ENCODE measurements around the gene TPTE.
"Not testable (repeated sequence)": the region's sequence is repeated elsewhere in the genome, so short reads cannot be mapped to it uniquely, and the experiment has no call there.

The TPTE gene

GRCh38 chr21:10617133-10617752 lies 95.9 kb downstream of the TPTE start:
- not testable (repeated sequence) for DNase-seq

GRCh38 chr21:10627316-10627863 lies 106.0 kb downstream of the TPTE start:
- no peak for DNase-seq

DNA sequence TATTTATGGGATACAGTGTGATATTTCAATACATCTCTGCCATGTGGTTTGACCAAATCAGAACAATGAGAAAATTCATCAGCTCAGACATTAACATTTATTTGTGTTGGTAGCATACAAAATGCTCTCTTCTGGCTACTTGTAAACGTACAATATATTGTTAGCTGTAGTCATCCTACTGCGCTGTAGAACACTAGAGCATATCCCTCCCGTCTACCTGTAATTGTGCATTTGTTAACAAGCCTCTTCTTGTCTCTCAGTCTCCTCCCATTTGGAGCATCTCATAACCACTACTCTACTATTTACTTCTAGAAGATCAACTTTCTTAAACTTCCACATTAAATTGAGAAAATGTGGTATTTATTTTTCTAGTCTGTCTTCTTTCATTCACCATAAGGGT lies 107.9 kb downstream of the TPTE start:
- DNase-seq = not testable (repeated sequence)

- not testable (repeated sequence) for DNase-seq
Measured at GRCh38 chr21:10630829-10631228, 109.4 kb downstream of the TPTE start.

DNA sequence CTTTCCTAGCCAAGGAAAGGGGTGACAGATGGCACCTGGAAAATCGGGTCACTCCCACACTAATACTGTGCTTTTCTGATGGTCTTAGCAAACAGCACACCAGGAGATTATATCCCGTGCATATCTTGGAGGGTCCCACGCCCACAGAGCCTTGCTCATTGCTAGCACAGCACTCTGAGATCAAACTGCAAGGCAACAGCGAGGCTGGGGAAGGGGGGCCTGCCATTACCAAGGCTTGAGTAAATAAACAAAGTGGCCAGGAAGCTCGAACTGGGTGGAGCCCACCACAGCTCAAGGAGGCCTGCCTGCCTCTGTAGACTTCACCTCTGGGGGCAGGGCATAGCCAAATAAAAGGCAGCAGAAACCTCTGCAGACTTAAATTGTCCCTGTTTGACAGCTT lies 109.9 kb downstream of the TPTE start:
- not testable (repeated sequence) for DNase-seq

- DNase-seq = not testable (repeated sequence)
Measured at GRCh38 chr21:10638144-10638543, 116.8 kb downstream of the TPTE start.

- DNase-seq = no peak
Measured at GRCh38 chr21:10639123-10639522, 117.7 kb downstream of the TPTE start.

DNA sequence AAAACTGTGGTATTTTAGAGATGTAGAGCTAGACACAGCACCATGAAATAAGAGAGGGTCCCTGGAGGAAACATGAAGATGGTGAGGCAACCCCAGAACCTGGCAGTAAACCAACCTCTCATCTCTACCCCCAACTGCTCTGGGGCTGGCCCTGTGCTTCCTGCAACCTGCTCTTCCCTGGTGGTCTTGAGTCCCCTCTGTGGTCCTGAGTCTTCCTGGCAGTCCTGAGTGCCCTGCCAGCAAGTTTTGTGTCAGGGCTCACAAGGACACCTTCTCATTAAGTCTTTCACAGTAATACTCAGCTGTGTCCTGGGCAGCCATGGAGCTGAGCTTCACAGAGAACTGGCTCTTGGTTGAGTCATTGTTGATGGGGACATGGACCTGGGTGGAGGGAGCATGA lies 118.4 kb downstream of the TPTE start:
- DNase-seq = not testable (repeated sequence)

DNA sequence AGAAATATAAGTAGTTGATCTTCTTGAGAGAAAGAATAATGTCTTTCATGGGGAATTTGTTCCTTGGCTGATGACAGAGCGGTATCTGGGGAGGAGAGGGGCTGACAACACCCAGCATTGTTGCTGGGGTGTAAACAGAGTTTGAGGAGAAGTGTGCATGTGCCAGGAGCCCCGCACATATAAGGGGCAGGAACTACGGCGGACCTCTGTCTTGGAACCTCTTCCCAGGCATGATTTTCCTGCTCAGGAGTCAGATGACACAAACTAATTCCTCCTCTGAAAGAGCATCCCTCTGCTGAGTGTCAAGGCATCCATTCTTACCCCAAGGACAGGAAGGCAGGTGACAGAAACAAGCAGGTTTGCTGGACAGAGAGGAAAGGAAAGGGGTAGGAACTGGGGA lies 119.1 kb downstream of the TPTE start:
- DNase-seq = no peak

DNA sequence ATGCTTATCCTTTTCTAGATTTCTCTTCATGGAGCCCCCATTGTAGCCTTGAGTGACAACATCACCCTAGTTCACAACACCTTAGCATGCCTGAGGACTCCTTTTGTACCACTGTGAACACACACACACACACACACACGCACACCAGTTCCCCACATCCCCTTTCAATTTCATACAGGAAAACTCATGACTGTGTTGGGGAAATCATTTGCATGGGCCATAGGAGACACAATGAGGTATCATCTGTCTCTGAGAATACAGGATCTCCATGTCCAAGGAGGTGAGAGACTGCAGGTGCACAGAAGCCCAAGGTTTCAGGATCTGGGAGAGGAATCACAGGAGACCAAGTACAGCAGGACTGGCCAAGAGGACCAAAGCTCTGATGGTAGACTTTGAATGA lies 119.7 kb downstream of the TPTE start:
- no peak for DNase-seq

- not testable (repeated sequence) for DNase-seq
Measured at GRCh38 chr21:10645667-10646066, 124.3 kb downstream of the TPTE start.

DNA sequence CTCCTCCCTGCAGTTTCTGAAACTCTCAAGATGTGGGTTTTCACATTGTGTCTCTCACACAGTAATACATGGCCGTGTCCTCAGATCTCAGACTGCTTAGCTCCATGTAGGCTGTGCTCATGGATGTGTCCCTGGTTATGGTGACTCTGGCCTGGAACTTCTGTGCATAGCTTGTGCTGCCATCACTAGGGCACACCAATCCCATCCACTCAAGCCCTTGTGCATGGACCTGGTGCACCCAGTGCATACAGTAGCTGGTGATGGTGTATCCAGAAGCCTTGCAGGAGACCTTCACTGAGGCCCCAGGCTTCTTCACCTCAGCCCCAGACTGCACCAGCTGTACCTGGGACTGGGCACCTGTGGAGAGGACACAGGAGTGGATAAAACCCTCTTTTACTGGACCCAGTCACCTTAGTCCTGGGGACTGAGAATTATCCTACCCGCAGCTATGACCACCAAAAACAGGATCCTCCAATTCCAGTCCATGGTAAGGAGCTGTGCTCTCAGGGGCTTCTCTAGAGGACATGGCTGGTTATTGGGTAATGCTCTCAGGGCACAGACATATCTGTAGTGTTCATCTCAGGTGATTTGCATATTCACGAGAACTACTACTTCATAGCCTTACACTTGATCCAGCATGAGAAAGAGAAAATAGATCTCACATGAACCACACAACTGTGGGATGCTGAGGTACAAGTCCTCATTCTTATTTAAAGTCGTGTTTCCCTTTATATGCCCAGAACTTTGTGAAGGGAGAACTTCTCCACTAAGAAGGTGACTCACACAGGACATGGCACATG lies 128.2 kb downstream of the TPTE start:
- DNase-seq = not testable (repeated sequence)

DNA sequence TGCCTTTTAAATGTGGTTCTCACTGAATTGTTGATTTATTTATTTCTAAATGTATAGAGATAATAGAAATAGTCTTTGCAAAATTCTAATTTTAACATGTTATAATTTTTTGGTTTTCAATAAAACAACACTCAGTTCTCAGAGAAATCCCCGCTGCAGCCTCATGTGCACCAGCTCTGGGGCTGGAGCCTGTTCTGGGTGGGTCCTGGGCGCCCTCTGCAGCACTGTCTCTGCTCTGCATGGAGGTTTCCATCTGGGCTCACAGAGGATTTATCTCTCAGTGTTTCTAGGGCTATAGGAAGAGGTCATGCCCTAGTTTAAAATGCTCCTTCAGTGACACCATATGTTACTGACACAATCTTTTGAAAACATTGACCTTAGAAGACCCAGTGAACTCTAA lies 128.9 kb downstream of the TPTE start:
- DNase-seq = not testable (repeated sequence)

Measured in SHP77 (cell line).